ENCODE results near the gene SOX10.

DNA sequence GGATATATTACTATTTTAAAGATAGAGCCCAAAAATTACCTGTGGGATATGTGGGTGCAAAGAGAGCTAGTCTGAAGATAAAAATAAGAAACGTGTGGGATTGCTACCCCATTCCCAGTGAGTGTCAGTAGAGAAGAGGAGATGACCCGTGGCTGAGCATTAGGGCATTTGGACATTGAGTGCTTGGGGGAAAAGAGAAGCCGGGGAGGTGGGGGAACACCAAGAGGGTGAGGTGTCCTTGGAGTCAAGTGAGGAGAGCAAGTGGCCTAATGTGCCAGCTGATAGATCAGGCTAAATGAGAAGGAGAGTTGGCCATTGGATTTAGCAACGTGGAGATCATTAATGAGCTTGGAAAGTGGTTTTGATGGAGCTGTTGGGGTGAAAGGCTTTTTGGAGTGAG is 29.7 kb downstream of the SOX10 start:
- no peak for TF ChIP-seq CTCF (IDR thresholded peaks at IDR 0.05; ENCODE audit: low read depth, low read length)
- TF ChIP-seq POLR2A (IDR thresholded peaks at IDR 0.05; ENCODE audit: extremely low read depth, insufficient read length): no peak
